Measurements from ENCODE around the gene GATA6. TPM values are rescaled to one million over a fixed set of nuclear protein-coding genes. Genes with fewer than 3 reads are reported as not detected.

Gene GATA6
- total and polyA plus RNA-seq, 2 of the 13 experiments (the other 11 are each of a cell fraction or from before 2014, with no cell fraction given) = 0.84 to 3.2 TPM

DNA sequence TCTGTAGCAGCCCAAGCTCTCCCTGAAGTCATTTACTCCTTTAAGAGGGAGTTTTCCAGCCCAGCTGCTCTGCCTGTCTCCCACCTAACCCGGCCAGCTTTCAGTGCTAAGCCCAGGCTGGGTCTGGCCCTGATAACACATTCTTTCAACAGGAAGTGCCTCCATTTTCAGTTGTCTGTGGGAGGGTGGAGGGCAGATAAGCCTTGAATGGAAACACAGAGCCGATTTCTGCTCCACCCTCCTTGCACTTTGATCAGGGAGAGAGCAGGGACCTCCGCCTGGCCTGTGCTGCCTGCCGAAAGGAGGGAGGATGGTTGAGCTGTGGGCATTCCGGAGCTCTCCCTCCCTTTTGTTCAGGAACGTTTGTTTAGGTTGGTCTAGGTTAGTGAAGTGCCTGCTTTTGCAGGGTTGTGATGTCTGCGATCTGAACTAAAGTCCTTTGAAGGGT lies 24.8 kb downstream of the GATA6 start (continued):
- TF ChIP-seq SSRP1 (CRISPR knock-in tag; IDR thresholded peaks at IDR 0.05) = no peak
- TF ChIP-seq SCMH1 (CRISPR knock-in tag; IDR thresholded peaks at IDR 0.05; ENCODE audit: borderline replicate concordance) = no peak
- peak; percentile 65; the same call in 1 of the 2 replicates for TF ChIP-seq PHF21A (CRISPR knock-in tag; IDR thresholded peaks at IDR 0.05)
- TF ChIP-seq NFE2L2 (IDR thresholded peaks at IDR 0.05; ENCODE audit: low read length) = no peak
- no peak for TF ChIP-seq NR2F2 (IDR thresholded peaks at IDR 0.05; ENCODE audit: borderline replicate concordance, low read depth)
- no peak for TF ChIP-seq MXI1 (IDR thresholded peaks at IDR 0.05; ENCODE audit: borderline replicate concordance, low read depth, low read length)
- TF ChIP-seq, protein P1, sequence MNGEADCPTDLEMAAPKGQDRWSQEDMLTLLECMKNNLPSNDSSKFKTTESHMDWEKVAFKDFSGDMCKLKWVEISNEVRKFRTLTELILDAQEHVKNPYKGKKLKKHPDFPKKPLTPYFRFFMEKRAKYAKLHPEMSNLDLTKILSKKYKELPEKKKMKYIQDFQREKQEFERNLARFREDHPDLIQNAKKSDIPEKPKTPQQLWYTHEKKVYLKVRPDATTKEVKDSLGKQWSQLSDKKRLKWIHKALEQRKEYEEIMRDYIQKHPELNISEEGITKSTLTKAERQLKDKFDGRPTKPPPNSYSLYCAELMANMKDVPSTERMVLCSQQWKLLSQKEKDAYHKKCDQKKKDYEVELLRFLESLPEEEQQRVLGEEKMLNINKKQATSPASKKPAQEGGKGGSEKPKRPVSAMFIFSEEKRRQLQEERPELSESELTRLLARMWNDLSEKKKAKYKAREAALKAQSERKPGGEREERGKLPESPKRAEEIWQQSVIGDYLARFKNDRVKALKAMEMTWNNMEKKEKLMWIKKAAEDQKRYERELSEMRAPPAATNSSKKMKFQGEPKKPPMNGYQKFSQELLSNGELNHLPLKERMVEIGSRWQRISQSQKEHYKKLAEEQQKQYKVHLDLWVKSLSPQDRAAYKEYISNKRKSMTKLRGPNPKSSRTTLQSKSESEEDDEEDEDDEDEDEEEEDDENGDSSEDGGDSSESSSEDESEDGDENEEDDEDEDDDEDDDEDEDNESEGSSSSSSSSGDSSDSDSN (CRISPR knock-in tag; IDR thresholded peaks at IDR 0.05) = peak; percentile 36; the same call in 1 of the 2 replicates
- no peak for TF ChIP-seq ISX (CRISPR knock-in tag; conservative IDR thresholded peaks at IDR 0.05)
- no peak for TF ChIP-seq ZC3H4 (CRISPR knock-in tag; IDR thresholded peaks at IDR 0.05; ENCODE audit: borderline replicate concordance)
- TF ChIP-seq, protein P2, sequence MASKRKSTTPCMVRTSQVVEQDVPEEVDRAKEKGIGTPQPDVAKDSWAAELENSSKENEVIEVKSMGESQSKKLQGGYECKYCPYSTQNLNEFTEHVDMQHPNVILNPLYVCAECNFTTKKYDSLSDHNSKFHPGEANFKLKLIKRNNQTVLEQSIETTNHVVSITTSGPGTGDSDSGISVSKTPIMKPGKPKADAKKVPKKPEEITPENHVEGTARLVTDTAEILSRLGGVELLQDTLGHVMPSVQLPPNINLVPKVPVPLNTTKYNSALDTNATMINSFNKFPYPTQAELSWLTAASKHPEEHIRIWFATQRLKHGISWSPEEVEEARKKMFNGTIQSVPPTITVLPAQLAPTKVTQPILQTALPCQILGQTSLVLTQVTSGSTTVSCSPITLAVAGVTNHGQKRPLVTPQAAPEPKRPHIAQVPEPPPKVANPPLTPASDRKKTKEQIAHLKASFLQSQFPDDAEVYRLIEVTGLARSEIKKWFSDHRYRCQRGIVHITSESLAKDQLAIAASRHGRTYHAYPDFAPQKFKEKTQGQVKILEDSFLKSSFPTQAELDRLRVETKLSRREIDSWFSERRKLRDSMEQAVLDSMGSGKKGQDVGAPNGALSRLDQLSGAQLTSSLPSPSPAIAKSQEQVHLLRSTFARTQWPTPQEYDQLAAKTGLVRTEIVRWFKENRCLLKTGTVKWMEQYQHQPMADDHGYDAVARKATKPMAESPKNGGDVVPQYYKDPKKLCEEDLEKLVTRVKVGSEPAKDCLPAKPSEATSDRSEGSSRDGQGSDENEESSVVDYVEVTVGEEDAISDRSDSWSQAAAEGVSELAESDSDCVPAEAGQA (IDR thresholded peaks at IDR 0.05; ENCODE audit: low read depth) = no peak
- TF ChIP-seq, protein P2 (CRISPR knock-in tag; IDR thresholded peaks at IDR 0.05; ENCODE audit: borderline replicate concordance) = no peak
- TF ChIP-seq MYC (CRISPR knock-in tag; IDR thresholded peaks at IDR 0.05; ENCODE audit: borderline replicate concordance) = no peak
- TF ChIP-seq ZNF296 (CRISPR knock-in tag; conservative IDR thresholded peaks at IDR 0.05) = no peak
- 0 out of 2 replicates have a peak, but pooled peaks have one; percentile 22 for TF ChIP-seq MAZ (IDR thresholded peaks at IDR 0.05; ENCODE audit: borderline replicate concordance, low read depth, low read length)
- 0 out of 2 replicates have a peak, but pooled peaks have one; percentile 48 for TF ChIP-seq MAZ (CRISPR knock-in tag; IDR thresholded peaks at IDR 0.05; ENCODE audit: low read depth)
- no peak for TF ChIP-seq SIN3A (IDR thresholded peaks at IDR 0.05; ENCODE audit: borderline replicate concordance, low read depth, low read length)
- TF ChIP-seq, protein P3, sequence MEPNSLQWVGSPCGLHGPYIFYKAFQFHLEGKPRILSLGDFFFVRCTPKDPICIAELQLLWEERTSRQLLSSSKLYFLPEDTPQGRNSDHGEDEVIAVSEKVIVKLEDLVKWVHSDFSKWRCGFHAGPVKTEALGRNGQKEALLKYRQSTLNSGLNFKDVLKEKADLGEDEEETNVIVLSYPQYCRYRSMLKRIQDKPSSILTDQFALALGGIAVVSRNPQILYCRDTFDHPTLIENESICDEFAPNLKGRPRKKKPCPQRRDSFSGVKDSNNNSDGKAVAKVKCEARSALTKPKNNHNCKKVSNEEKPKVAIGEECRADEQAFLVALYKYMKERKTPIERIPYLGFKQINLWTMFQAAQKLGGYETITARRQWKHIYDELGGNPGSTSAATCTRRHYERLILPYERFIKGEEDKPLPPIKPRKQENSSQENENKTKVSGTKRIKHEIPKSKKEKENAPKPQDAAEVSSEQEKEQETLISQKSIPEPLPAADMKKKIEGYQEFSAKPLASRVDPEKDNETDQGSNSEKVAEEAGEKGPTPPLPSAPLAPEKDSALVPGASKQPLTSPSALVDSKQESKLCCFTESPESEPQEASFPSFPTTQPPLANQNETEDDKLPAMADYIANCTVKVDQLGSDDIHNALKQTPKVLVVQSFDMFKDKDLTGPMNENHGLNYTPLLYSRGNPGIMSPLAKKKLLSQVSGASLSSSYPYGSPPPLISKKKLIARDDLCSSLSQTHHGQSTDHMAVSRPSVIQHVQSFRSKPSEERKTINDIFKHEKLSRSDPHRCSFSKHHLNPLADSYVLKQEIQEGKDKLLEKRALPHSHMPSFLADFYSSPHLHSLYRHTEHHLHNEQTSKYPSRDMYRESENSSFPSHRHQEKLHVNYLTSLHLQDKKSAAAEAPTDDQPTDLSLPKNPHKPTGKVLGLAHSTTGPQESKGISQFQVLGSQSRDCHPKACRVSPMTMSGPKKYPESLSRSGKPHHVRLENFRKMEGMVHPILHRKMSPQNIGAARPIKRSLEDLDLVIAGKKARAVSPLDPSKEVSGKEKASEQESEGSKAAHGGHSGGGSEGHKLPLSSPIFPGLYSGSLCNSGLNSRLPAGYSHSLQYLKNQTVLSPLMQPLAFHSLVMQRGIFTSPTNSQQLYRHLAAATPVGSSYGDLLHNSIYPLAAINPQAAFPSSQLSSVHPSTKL (CRISPR knock-in tag; IDR thresholded peaks at IDR 0.05) = peak; percentile 86
- no peak for TF ChIP-seq REL (CRISPR knock-in tag; conservative IDR thresholded peaks at IDR 0.05)
- TF ChIP-seq ASH2L (IDR thresholded peaks at IDR 0.05; ENCODE audit: insufficient read length, low read depth, low read length) = peak; percentile 38
